HG03060 (cell line): ENCODE measurements around the gene TRAPPC12.
"Not testable (repeated sequence)": the region's sequence is repeated elsewhere in the genome, so short reads cannot be mapped to it uniquely, and the experiment has no call there.

Experiments
- ATAC-seq: cut with Tn5 transposase; IDR thresholded peaks from one replicate; pipeline ENCODE4 v1.9.1; 2021; ENCODE audit warnings: low read depth, moderate number of reproducible peaks; ENCODE audit not compliant: unreplicated experiment

TRAPPC12 gene

GRCh38 chr2:3482363-3482821 lies 102.9 kb downstream of the TRAPPC12 start:
- ATAC-seq = no peak

- no peak for ATAC-seq
Measured at GRCh38 chr2:3483227-3483985, 103.9 kb downstream of the TRAPPC12 start.

- ATAC-seq = no peak
Measured at GRCh38 chr2:3483986-3484960, 104.8 kb downstream of the TRAPPC12 start.

GRCh38 chr2:3485166-3485565 lies 105.7 kb downstream of the TRAPPC12 start:
- no peak for ATAC-seq

GRCh38 chr2:3486047-3487027 lies 106.8 kb downstream of the TRAPPC12 start:
- ATAC-seq = no peak

- ATAC-seq = no peak
Measured at GRCh38 chr2:3487028-3487425, 107.5 kb downstream of the TRAPPC12 start.

- ATAC-seq = no peak
Measured at GRCh38 chr2:3487432-3487831, 107.9 kb downstream of the TRAPPC12 start.

GRCh38 chr2:3488061-3488531 lies 108.6 kb downstream of the TRAPPC12 start:
- ATAC-seq = no peak

GRCh38 chr2:3488855-3489763 lies 109.6 kb downstream of the TRAPPC12 start:
- ATAC-seq = no peak

- no peak for ATAC-seq
Measured at GRCh38 chr2:3489764-3490115, 110.2 kb downstream of the TRAPPC12 start.

GRCh38 chr2:3490191-3491170 lies 111.0 kb downstream of the TRAPPC12 start:
- ATAC-seq = no peak

- no peak for ATAC-seq
Measured at GRCh38 chr2:3491306-3491705, 111.8 kb downstream of the TRAPPC12 start.

- no peak for ATAC-seq
Measured at GRCh38 chr2:3491716-3492474, 112.4 kb downstream of the TRAPPC12 start.

GRCh38 chr2:3492475-3492787 lies 112.9 kb downstream of the TRAPPC12 start:
- not testable (repeated sequence) for ATAC-seq

- no peak for ATAC-seq
Measured at GRCh38 chr2:3492951-3493614, 113.6 kb downstream of the TRAPPC12 start.

- no peak for ATAC-seq
Measured at GRCh38 chr2:3493615-3494007, 114.1 kb downstream of the TRAPPC12 start.
